ENCODE measurements around the gene RANBP10.

RANBP10 gene

DNA sequence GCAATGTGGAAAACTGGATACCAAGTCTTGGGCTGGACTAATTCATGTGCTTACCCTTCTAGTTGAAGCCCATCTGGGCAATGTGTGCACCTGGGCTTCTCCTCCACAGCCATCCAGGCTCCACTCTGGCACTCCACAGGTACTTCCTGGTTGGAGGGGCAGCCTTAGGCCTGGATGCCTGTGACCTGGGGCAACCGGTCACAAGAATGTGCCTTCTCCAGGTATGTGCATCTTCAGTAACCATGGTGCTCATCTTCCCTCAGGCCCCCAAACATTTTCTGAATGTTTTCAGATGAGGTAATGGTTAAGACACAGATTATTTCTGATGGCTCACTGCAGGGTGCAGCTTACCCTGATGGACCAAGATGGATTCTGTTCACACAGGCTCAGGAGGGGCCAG lies 128.6 kb downstream of the RANBP10 start:
- no peak for DNase-seq (ENCODE audit: low read depth in 2 of 2)

DNA sequence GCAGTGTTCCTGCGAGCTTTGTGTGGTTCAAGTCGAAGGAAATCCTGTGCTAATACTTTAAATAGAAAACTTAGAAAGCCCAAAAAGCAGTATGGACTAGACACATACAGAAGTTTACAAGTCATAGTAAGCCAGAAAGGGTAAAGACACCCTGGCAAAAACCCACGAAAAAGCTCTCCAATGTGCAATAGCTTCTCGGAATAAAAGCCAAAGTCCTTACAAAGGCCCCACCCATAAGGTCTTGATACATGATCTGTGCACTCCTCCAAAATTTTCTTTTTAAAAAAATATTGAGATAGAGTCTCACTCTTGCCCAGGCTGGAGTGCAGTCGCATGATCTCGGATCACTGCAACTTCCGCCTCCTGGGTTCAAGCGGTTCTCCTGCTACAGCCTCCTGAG lies 129.4 kb downstream of the RANBP10 start:
- no peak for DNase-seq (ENCODE audit: low read depth in 2 of 2)

DNA sequence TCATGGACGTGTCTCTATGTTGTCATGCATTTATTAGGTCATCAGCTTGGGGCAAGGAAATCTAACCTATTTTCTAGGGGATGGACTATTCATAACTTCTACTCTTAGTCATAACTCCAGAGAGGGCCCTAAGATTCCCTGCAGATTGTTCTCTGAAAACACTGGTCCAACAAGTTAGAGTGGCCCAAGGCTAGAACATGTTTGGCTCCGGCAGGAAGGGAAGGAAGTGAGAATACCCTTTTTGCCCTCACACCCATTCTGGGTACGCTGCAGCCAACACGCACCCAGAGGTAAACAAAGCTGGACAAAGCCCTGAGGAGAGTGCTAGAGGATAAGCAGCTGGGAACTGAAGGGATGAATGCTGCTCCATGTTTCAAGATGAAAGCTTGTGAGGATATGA lies 129.8 kb downstream of the RANBP10 start:
- no peak for DNase-seq (ENCODE audit: low read depth in 2 of 2)

DNA sequence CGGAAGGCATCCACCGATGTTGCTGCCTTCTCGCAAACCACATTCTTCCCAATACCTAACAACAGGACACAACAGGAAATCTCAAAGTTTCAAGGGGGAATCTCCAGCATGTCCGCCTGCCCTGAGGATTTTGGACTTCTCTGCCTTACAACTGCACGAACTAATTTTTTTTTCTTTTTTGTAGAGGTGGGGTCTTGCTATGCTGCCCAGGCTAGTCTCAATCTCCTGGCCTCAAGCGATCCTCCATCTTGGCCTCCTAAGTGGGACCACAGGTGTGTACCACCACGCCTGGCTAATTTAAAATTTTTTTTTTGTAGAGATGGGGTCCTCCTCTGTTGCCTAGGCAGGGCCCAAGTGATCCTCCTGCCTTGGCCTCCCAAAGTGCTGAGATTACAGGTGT lies 130.4 kb downstream of the RANBP10 start:
- no peak for DNase-seq (ENCODE audit: low read depth in 2 of 2)

DNA sequence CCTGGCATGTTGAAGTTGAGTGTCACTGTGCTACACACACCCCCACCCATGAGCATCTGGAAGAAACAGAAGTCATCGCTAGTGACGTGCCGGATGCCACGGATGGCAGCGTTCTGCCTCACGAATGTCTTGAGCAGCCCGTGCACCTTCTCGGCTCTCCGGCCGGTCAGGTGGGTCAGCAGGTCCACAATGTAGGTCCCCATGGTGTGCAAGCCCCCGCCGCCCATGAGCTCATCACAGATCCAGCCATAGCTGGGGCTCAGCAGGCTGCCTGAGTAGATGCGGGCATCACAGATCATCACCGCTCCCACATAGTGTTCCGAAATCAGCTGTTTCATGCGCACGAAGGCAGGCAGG lies 130.8 kb downstream of the RANBP10 start:
- no peak for DNase-seq (ENCODE audit: low read depth in 2 of 2)

DNA sequence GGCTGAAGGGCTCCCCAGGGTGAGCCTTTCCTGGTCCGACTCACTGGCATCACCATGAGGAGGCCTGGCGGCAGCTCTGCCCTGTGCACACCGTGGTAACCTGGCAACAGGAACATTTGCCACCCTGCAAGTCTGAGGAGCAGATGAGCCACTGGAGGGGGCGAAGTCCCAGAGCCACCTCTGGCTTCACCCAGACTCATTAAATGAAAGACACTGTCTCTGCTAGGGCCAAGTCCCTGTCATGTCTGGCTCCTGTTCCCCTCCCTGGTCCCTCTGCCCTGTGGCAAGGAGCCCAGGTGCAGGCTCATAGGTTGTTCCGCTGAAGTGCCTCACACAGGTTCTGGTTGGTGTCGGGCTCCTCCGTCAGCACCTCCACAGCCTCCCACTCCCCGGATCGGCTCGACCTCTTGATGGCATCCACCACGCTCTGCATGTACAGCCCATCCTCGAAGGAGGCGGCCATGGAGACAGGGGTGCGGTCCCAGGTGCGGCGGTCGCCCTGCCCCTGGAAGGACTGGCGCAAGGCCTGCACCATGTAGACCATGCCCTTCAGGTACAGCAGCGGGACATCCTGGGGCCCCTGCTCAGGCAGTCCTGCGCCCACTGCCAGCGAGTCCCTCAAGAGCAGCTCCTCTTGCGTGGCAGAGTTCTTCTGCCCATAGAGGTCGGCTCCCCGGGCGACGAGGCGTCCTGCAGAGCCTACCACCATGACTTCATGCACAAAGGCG lies 131.3 kb downstream of the RANBP10 start:
- no peak for DNase-seq (ENCODE audit: low read depth in 2 of 2)

DNA sequence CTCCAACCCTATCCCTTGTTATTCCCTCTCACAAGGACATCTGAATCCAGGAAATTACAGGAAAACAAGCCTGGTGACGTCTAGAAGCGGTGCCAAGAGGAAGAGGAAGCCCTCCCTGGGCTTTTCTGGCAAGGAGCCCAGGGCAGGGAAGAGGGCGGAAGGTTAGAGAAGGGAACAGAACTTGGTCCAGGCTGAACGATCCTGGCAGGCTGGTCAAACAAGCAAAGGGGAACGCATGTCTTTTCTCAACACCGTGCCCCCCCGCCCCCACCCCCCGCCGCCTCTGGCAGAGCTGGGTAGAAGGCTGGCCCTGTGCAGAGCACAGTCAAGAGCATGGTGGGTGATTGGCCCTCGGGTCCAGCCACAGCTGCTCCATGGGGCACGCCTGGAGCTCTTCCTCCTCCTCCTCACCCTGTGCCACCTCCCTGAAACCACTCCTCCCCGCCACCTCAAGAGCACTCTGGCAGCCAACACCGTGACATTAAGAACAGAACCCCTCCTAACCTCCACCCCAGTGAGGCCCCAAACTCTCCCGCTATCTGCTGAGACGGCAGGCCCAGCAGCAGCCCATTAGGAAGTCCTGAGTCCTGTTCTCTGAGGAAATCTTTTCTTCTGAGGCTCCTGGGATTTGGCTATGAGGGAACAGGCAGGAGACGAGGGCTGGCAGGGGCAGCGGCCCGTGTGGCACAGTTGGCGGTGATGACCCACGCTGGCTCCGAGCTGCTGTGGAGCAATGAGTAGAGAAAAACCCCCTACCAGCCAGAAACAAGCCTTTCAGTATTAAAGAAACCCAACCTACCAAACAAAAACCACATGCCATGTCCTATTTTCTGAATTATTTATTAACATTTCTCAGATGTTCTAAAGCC lies 132.4 kb downstream of the RANBP10 start:
- no peak for DNase-seq (ENCODE audit: low read depth in 2 of 2)
